K562 (cell line): ENCODE data around the gene TNK2. TPM values are rescaled to one million over a fixed set of nuclear protein-coding genes. Genes with fewer than 3 reads are reported as not detected.

Source experiments
- ATAC-seq: fragments of 200-7000 bp; cut with Tn5 transposase; 3 replicates; pipeline ENCODE4 v1.9.1; 2020; ENCODE audit warnings: moderate library complexity
- BruUV-seq: library from RNA; stranded (reverse); fragments of 400-500 nt; replicated peaks from 2 replicates; lab custom pipeline; 2021; lab: Mats Ljungman, UMichigan
- CTCF ChIA-PET: fragments of 300-600 bp; formaldehyde crosslinking; extraction: SDS; loops from one replicate; lab custom pipeline; 2021; ENCODE audit warnings: low intra/inter-chr PET ratio; lab: Yijun Ruan, JAX
- POLR2A ChIA-PET: fragments of 300-600, 350-650 bp; sonication (Branson Sonifier 250); formaldehyde crosslinking; extraction: SDS; loops from one replicate; lab custom pipeline; 2021; ENCODE audit warnings: antibody characterized with exemption, inconsistent platforms; lab: Yijun Ruan, JAX
- DNase-seq, 4 experiments: peaks; one replicate each; pipeline versions ENCODE4 v3.0.0 to v3.0.0-alpha.2; 2011 to 2018; ENCODE audit warnings: low spot score in 3 of 4, mixed read lengths in 3 of 4; ENCODE audit errors: extremely low read depth in 1 of 4
- FAIRE-seq: peaks from 2 replicates; lab custom pipeline; 2011; peaks lifted over from hg19 to GRCh38; lab: Jason Lieb, UNC
- H2AFZ ChIP-seq: 2 replicates; pipeline ENCODE4 v1.6.0; 2011; ENCODE audit warnings: low read depth, low read length, control low read depth, inconsistent platforms
- H3K27ac ChIP-seq: fragments of 200-600 bp; 3 replicates; pipeline ENCODE4 v1.8.0; 2011; ENCODE audit warnings: low read depth, mild to moderate bottlenecking, control low read depth, inconsistent platforms, low read length, moderate library complexity, mixed read lengths; ENCODE audit errors: extremely low read depth
- H3K27me3 ChIP-seq, 2 experiments: fragments of 300-600 bp in 1 of 2; 2 replicates in 1 of 2; 3 replicates in 1 of 2; pipeline versions ENCODE4 v1.6.0 to v1.8.0; 2011; ENCODE audit warnings: inconsistent platforms in 2 of 2, low read length in 2 of 2, mild to moderate bottlenecking in 1 of 2, mixed read lengths in 1 of 2, moderate library complexity in 1 of 2; ENCODE audit not compliant: control insufficient read depth in 2 of 2, insufficient read depth in 2 of 2
- H3K36me3 ChIP-seq: fragments of 300-600 bp; 3 replicates; pipeline ENCODE4 v1.8.0; 2011; ENCODE audit warnings: mild to moderate bottlenecking, low read length, inconsistent platforms; ENCODE audit not compliant: control insufficient read depth, insufficient read depth
- H3K4me1 ChIP-seq, 2 experiments: fragments of 200-600 bp in 1 of 2; replicated peaks in 1 of 2; 2 replicates in 1 of 2; 3 replicates in 1 of 2; pipeline versions ENCODE4 v1.5.1 to v1.8.0; 2011; ENCODE audit warnings: inconsistent platforms in 2 of 2, low read length in 2 of 2, mild to moderate bottlenecking in 1 of 2, mixed read lengths in 1 of 2, moderate library complexity in 1 of 2; ENCODE audit not compliant: control insufficient read depth in 2 of 2, insufficient read depth in 2 of 2
- H3K4me2 ChIP-seq: 2 replicates; pipeline ENCODE4 v1.6.1; 2011; ENCODE audit warnings: low read length, control low read depth, inconsistent platforms, mixed read lengths; ENCODE audit not compliant: insufficient read depth
- H3K4me3 ChIP-seq: fragments of 200-600 bp; sonication (generic), shearing (Covaris generic); 2 replicates; pipeline ENCODE4 v1.5.1; 2016; ENCODE audit warnings: control low read depth, inconsistent platforms
- H3K79me2 ChIP-seq: fragments of 200-600 bp; 3 replicates; pipeline ENCODE4 v1.8.0; 2011; ENCODE audit warnings: low read length, inconsistent platforms; ENCODE audit not compliant: control insufficient read depth, insufficient read depth
- H3K9ac ChIP-seq, 2 experiments: 2 replicates each; pipeline versions ENCODE4 v1.6.0 to v1.6.1; 2011; ENCODE audit warnings: low read depth in 2 of 2, low read length in 2 of 2, control low read depth in 1 of 2, inconsistent platforms in 1 of 2, mild to moderate bottlenecking in 1 of 2, mixed read lengths in 1 of 2; ENCODE audit not compliant: insufficient read depth in 1 of 2
- H3K9me1 ChIP-seq: one replicate; pipeline ENCODE4 v1.6.0; 2011; ENCODE audit warnings: inconsistent platforms, mild to moderate bottlenecking, low read length, moderate library complexity; ENCODE audit not compliant: control insufficient read depth, insufficient read depth
- H3K9me3 ChIP-seq: replicated peaks from 2 replicates; pipeline ENCODE4 v1.5.1; 2011; ENCODE audit warnings: low read depth, low read length, inconsistent platforms; ENCODE audit not compliant: control insufficient read depth, insufficient read depth
- H4K20me1 ChIP-seq: replicated peaks from 2 replicates; pipeline ENCODE4 v1.6.1; 2011; ENCODE audit warnings: low read length, inconsistent platforms, mixed read lengths; ENCODE audit not compliant: control insufficient read depth, insufficient read depth
- ETV1 ChIP-seq: fragments of 450-650 bp; conservative IDR thresholded peaks from 2 replicates; pipeline ENCODE4 v1.6.1; 2016; ENCODE audit warnings: missing genetic modification characterization, control low read depth, low read depth, missing compliant biosample characterization
- HNRNPLL ChIP-seq: fragments of 200-400 bp; formaldehyde crosslinking; IDR thresholded peaks from 2 replicates; pipeline ENCODE4 v1.6.1; 2017; ENCODE audit warnings: low read length, low read depth, mild to moderate bottlenecking; ENCODE audit not compliant: poor library complexity, severe bottlenecking
- TOE1 ChIP-seq, 2 experiments: fragments of 450-650 bp in 1 of 2; sonication (generic) in 1 of 2; formaldehyde crosslinking in 1 of 2; IDR thresholded peaks; 2 replicates each; pipeline versions ENCODE4 v1.7.1 to v1.8.0; 2016 to 2022; ENCODE audit warnings: borderline replicate concordance in 2 of 2, mild to moderate bottlenecking in 2 of 2, antibody characterized with exemption in 1 of 2, inconsistent platforms in 1 of 2, low read depth in 1 of 2, missing genetic modification reagents in 1 of 2, moderate library complexity in 1 of 2
- ZBTB17 ChIP-seq: fragments of 450-650 bp; formaldehyde crosslinking; IDR thresholded peaks from 2 replicates; pipeline ENCODE4 v1.4.0; 2020; ENCODE audit warnings: mild to moderate bottlenecking
- ZNF699 ChIP-seq: fragments of 250-450 bp; sonication (Bioruptor Pico); IDR thresholded peaks from 2 replicates; pipeline ENCODE4 v1.8.0; 2021; ENCODE audit warnings: mild to moderate bottlenecking, moderate library complexity; ENCODE audit not compliant: insufficient replicate concordance
- WGBS: fragments of 100-300 bp; shearing (Covaris generic); methylation state at CpG from one replicate; pipeline ENCODE4 v1.1.6; 2016; ENCODE audit warnings: low coverage, mixed read lengths; ENCODE audit not compliant: insufficient coverage; ENCODE audit errors: missing lambda C conversion rate; 5-methylcytosine and 5-hydroxymethylcytosine counted together
- in situ Hi-C: fragments of 300-500 bp; cut with MboI; formaldehyde crosslinking; loops from 4 replicates; pipeline ENCODE4 v1.15.0; 2018; ENCODE audit warnings: inconsistent platforms, mixed read lengths
- intact Hi-C: fragments of 100-400 bp; cut with micrococcal nuclease; formaldehyde crosslinking; loops from 2 replicates; pipeline ENCODE4 v1.14.2; 2022
- polyA plus RNA-seq, 8 experiments: library from polyadenylated mRNA; depleted of rRNA in 4 of 8; stranded (reverse) in 5 of 8; unstranded in 3 of 8; fragments of >200 nt; fragmentation: Nextera tagmentation in 2 of 8; fragmentation: Illumina TruSeq in 1 of 8; extraction: Ambion mirVana in 2 of 8; extraction: Trizol in 1 of 8; gene quantifications; 2 replicates each; pipeline versions ENCODE4 v1.2.1 to v1.2.3, GENCODE V29; 2011 to 2014; ENCODE audit warnings: inconsistent platforms in 1 of 8, missing spikeins in 1 of 8
- total RNA-seq, 7 experiments: library from RNA; depleted of rRNA in 6 of 7; stranded (reverse); fragments of >200 nt in 6 of 7; fragmentation: Illumina TruSeq in 2 of 7; extraction: Trizol in 2 of 7; gene quantifications; 2 replicates each; pipeline versions ENCODE4 v1.2.1 to v1.2.3, GENCODE V29; 2011 to 2021; ENCODE audit warnings: low replicate concordance in 1 of 7

The TNK2 gene
- total and polyA plus RNA-seq, 9 of the 15 experiments (the other 6 are each of a cell fraction or from before 2014, with no cell fraction given): 0.03 to 33.8 (median 6.5) TPM

DNA sequence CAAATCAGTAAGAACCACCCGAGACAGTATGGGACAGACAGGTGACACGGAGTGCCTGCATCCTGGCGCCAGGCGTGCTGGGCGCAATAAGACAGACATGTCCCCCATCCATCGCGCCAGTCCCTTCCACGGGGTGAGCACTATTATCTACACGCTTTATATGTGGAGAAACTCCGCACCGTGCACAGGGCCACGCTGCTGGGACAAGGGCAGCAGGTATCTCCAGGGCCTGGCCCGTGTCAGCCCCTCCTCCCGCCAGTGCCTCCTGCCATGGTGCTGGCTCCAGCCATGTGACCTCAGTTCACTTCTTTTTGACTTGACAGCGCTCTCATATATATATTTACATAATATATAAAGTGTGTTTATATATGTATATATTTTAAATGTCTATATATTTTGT is 42.6 kb downstream of the TNK2 start:
- 73% methylated on average over 11 of the region's 15 CpGs for WGBS
- no peak for TF ChIP-seq TOE1 (IDR thresholded peaks at IDR 0.05; ENCODE audit: borderline replicate concordance)
- TF ChIP-seq TOE1 (CRISPR knock-in tag; IDR thresholded peaks at IDR 0.05; ENCODE audit: borderline replicate concordance, low read depth): no peak
- TF ChIP-seq ZNF699 (CRISPR knock-in tag): no peak
- no peak for TF ChIP-seq ETV1
- TF ChIP-seq HNRNPLL: no peak
- TF ChIP-seq ZBTB17 (CRISPR knock-in tag): no peak
- H3K79me2 ChIP-seq: no peaks in the 10 kb centered on the region
- no peaks in the 10 kb centered on the region for H3K9me3 ChIP-seq
- no peaks in the 10 kb centered on the region for H4K20me1 ChIP-seq
- in situ Hi-C loops (no loop called here), intact Hi-C loops (no loop called here)
- no peak overlapping the region for H3K4me2 ChIP-seq
- no peaks in the 10 kb centered on the region for H3K27me3 ChIP-seq
- DNase-seq: no peak
- no peak for ATAC-seq
- BruUV-seq: no TSS peak
- no peak overlapping the region for H3K4me3 ChIP-seq
- no peak overlapping the region for H2AFZ ChIP-seq
- ChIA-PET CTCF (no interaction called here), POLR2A (no interaction called here)
- H3K36me3 ChIP-seq: peaks cover 10% of the 10 kb centered on the region; the same call in 1 of the 3 replicates
- FAIRE-seq: no peak
- H3K9ac ChIP-seq: no peak overlapping the region
- H3K27ac ChIP-seq: no peak overlapping the region
- peaks cover 2 to 36% of the 10 kb centered on the region in 2 experiments; a peak in 3 of 5 replicates for H3K4me1 ChIP-seq
- no peaks in the 10 kb centered on the region for H3K9me1 ChIP-seq
